Mammary epithelial cell (primary cell): ENCODE measurements around the gene ASXL2.
"Not testable (repeated sequence)": the region's sequence is repeated elsewhere in the genome, so short reads cannot be mapped to it uniquely, and the experiment has no call there.

ENCODE experiments used
- EZH2 ChIP-seq: IDR thresholded peaks from 2 replicates; pipeline ENCODE4 v1.6.1; 2012; ENCODE audit warnings: low read length, inconsistent platforms, borderline replicate concordance
- TF ChIP-seq, protein P1 (sequence below), 2 donors: IDR thresholded peaks in 1 of 2; conservative IDR thresholded peaks in 1 of 2; 2 replicates each; pipeline ENCODE4 v1.5.1; 2011 to 2012; ENCODE audit warnings: inconsistent platforms in 2 of 2, low read length in 2 of 2, mild to moderate bottlenecking in 2 of 2, control low read depth in 1 of 2, low read depth in 1 of 2; ENCODE audit not compliant: insufficient read depth in 1 of 2; ENCODE audit errors: extremely low read depth in 1 of 2

DNA sequence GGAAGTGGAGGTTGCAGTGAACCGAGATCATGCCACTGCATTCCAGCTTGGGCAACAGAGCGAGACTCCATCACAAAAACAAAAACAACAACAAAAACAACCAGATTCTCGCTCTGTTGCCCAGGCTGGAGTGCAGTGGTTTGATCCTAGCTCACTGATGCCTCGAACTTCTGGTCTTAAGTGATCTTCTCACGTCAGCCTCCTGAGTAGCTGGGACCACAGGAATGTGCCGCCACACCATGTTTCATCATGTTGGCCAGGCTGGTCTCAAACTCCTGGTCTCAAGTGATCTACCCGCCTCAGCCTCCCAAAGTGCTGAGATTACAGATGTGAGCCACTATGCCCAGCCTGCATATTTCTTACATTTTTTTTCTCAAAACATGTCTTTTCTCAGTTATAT lies 39.1 kb upstream of the ASXL2 start:
- TF ChIP-seq, protein P1, sequence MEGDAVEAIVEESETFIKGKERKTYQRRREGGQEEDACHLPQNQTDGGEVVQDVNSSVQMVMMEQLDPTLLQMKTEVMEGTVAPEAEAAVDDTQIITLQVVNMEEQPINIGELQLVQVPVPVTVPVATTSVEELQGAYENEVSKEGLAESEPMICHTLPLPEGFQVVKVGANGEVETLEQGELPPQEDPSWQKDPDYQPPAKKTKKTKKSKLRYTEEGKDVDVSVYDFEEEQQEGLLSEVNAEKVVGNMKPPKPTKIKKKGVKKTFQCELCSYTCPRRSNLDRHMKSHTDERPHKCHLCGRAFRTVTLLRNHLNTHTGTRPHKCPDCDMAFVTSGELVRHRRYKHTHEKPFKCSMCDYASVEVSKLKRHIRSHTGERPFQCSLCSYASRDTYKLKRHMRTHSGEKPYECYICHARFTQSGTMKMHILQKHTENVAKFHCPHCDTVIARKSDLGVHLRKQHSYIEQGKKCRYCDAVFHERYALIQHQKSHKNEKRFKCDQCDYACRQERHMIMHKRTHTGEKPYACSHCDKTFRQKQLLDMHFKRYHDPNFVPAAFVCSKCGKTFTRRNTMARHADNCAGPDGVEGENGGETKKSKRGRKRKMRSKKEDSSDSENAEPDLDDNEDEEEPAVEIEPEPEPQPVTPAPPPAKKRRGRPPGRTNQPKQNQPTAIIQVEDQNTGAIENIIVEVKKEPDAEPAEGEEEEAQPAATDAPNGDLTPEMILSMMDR (conservative IDR thresholded peaks at IDR 0.05 in 1 of 2, IDR thresholded peaks at IDR 0.05 in 1 of 2; ENCODE audit: extremely low read depth in 1 of 2, insufficient read depth in 1 of 2, low read depth in 1 of 2, low read length in 2 of 2) = not testable (repeated sequence)
- TF ChIP-seq EZH2 = not testable (repeated sequence)
